Embryonic facial prominence (tissue), 1 donor: ENCODE data around the gene TNXB.

Source experiments
- DNase-seq: peaks from one replicate; pipeline ENCODE4 v3.0.0-alpha.2; 2016; ENCODE audit errors: extremely low spot score

Gene TNXB, protein sequence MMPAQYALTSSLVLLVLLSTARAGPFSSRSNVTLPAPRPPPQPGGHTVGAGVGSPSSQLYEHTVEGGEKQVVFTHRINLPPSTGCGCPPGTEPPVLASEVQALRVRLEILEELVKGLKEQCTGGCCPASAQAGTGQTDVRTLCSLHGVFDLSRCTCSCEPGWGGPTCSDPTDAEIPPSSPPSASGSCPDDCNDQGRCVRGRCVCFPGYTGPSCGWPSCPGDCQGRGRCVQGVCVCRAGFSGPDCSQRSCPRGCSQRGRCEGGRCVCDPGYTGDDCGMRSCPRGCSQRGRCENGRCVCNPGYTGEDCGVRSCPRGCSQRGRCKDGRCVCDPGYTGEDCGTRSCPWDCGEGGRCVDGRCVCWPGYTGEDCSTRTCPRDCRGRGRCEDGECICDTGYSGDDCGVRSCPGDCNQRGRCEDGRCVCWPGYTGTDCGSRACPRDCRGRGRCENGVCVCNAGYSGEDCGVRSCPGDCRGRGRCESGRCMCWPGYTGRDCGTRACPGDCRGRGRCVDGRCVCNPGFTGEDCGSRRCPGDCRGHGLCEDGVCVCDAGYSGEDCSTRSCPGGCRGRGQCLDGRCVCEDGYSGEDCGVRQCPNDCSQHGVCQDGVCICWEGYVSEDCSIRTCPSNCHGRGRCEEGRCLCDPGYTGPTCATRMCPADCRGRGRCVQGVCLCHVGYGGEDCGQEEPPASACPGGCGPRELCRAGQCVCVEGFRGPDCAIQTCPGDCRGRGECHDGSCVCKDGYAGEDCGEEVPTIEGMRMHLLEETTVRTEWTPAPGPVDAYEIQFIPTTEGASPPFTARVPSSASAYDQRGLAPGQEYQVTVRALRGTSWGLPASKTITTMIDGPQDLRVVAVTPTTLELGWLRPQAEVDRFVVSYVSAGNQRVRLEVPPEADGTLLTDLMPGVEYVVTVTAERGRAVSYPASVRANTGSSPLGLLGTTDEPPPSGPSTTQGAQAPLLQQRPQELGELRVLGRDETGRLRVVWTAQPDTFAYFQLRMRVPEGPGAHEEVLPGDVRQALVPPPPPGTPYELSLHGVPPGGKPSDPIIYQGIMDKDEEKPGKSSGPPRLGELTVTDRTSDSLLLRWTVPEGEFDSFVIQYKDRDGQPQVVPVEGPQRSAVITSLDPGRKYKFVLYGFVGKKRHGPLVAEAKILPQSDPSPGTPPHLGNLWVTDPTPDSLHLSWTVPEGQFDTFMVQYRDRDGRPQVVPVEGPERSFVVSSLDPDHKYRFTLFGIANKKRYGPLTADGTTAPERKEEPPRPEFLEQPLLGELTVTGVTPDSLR (N-terminal part only)

GRCh38 chr6:32109114-32109764, at the start of gene TNXB:
Gene TNXB, minus strand, starts transcription at chr6:32109338. Its CDS starts 11,140 bp downstream, at chr6:32098198.
- no peak for DNase-seq

GRCh38 chr6:32158052-32158451, 48.9 kb upstream of the TNXB start:
- no peak for DNase-seq

- DNase-seq: no peak
Measured at GRCh38 chr6:32156891-32157290, 47.8 kb upstream of the TNXB start.

- peak; percentile 66 for DNase-seq
Measured at GRCh38 chr6:32154514-32155161, 45.5 kb upstream of the TNXB start.

DNA sequence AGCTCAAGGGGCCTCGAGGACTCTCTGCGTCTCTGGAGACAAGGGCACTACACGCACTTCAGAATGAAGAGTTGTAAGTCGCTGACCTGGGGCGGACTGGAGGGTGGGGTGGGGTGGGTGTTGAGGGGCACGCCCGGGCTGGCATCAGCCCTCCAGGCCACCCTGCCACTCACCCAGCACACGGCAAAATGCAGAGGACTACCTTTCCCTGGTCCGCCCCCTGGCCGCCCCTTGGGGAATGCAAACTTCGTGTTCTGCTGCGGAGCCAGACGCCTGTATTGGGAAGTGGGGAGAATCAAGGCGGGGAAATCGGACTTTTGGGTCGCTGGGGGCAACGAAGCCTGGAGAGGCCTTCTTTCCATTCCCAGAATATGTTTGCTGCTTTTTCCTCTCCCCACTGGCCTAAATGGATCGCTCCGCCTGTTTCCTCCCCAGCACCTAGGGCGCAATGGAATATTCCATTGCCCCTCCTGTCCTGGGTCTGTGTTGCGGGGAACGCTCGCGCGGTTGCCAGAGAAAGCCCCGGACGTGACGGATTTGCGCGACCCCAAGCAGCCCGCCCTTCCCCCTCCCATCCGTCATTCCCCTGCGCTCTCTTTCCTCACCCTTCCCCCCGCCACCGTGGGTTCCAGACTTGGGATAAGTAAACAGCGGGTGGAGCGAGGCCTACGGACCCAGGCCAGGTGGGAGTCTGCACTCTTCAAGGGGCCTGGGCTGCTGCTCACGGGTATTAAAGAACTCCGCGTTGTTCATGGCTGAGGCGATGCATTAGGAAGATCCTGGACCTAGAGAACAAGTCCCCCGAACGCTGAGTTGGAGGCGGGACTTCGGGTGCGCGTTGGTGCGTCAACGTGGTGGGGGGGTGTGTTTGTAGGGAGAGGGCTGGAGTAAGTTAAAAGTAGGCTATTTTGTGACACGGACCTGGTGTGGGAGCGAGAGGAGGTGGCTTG, 44.7 kb upstream of the TNXB start, which contains the start of gene PPT2:
TSS of gene PPT2 (plus strand) at position 578 of the 950 bp plus-strand sequence. CDS start 454 bp downstream, outside the sequence.
- peak; percentile 94 for DNase-seq

DNA sequence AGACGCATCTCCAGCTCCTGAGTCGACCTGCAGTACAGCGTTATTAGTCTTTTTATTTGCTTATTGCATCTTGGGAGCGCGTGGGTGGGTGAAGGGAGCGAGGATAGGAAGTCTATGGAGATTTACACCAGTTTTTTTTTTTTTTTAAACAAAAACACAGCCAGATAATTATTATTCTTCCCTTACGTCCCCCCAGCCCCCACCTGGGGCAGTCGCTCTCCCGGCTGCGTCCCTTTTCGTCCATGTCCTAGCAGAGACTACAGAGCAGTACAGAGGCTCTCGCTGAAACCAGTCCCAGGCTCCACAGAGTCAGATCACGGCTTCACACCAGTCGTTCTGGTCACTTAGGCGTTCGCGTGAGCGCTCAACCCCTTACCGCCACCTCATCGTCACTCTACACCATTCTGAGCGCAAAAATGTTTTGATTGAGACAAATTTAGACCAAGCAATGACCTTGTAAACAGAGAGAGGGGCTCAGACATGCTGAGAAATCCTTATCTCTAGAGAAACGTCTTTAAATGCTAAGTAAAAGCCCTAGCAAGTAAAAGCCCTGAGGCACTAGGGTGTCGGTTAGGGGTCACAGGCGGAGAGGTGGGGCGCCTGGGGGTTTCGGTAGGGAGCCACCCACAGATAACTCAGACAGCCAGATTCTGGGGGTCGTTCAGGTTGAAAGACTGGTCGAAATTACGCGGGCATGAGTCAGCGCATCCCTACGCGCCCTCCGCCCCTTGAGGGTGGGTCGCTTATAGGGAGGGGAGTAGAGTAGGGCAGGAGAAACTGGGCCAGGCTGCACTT, 43.8 kb upstream of the TNXB start:
- DNase-seq: no peak

- no peak for DNase-seq
Measured at GRCh38 chr6:32151863-32152768, 43.0 kb upstream of the TNXB start, which contains the start of gene PRRT1. Gene PRRT1, minus strand, starts transcription at chr6:32151939. Its CDS starts 112 bp downstream, at chr6:32151827.

GRCh38 chr6:32151181-32151862, 42.2 kb upstream of the TNXB start:
- no peak for DNase-seq

DNA sequence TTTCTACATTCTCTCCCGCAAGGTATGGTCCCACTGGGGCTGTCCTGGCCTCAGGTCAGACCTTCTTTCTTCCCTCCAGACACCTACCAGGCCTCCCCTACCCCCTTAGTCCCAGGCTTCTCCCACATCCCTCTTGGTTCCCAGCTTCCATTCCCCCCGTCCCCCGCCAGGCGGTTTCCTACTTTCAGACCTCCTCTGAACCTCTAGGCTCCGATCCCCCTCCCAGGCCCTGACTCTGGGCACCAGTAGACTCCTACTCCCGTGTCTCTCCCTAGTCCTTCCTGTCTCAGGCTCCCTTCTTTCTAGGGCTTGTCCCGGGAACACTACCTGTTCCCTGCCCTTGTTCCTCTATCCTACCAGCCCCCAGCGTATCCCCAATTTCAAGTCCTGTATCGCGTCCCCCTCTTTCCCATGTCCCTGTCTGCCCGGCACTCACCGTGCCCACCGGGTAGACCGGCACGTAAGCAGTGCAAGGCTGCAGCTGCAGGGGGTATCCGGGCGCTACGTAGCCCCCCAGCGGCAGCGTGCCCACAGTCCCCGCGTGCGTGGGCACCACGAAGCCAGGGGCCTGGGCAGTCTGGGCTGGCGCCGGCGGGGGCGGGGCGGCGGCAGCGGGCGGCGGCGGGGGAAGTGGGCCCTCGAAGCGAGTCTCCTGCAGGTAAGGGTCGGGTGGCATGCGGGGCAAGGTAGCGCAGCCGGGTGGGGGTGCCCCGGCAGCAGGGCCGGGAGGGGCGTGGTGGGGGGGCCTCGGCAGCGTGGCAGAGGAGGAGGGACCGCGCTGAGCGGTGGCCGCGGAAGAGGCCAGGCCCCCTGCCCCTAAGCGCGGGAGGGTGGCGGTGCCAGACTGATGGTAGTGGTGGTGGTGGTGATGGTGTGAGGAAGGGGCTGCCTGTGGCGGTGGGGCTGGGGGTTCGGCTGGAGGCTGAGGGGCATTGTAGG, 41.1 kb upstream of the TNXB start:
- DNase-seq: no peak

- DNase-seq: no peak
Measured at GRCh38 chr6:32149092-32149755, 40.1 kb upstream of the TNXB start.

DNA sequence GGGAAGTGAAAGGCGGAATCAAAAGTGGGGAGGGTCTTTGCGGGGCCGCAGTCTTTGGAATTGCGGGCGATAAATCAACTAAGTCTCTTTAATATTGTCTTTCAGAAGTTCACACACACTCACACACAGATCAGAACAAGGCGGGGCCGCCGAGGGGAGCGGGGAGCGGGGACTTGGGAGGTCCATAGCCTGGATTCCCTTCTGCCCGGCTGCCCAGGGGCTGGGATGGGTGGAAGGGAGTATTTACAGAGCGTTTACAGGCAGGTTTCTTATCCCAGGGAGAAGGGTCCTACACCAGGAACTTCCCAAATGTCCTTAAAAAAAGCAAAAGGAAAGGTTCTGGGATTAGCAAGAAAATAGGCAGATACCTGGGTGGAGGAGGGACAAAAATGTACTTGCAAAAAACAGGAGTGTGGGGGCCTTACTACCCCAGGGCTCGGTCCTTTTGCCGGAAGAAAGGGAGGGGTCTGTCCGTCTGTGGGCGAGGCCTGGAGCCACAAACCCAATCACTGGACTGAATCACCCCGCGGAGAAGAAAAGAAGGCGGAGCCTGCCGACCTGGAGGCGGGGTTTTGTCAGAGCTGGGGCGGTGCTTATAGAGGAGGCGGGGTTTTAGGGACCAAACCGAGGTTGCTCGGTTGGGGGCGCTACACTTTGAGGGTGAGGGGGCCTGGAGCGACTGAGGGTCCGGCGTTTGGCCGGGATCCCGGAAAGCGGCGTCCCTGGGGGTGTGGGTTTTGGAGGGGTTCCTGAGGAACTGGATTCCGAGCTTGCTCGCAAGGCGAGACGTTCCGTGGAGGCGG, 39.4 kb upstream of the TNXB start:
- no peak for DNase-seq

- DNase-seq: no peak
Measured at GRCh38 chr6:32147401-32148132, 38.4 kb upstream of the TNXB start.

GRCh38 chr6:32146687-32147086, 37.5 kb upstream of the TNXB start:
- DNase-seq: no peak

DNA sequence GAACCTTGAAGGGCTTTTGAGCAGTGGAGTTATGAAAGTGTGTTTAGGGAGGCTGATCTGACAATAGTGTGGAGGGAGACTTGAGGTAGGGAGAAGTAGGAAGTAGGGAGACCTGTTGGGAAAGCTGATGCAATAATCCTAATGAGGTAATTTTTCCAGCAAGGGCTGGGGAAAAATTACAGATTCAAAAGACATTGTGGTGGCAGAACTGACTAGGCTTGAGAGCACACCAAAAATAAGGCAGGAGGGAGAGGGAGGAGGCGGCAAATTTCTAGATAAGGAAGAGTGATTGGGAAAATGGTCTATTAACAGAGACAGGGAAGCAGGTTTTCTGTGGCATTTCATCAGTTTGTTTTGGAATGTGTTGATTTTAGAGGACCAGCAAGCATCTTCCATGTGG, 37.1 kb upstream of the TNXB start:
- DNase-seq: no peak
